Prostate gland (tissue), 2 donors: ENCODE data around the gene R3HDM4. TPM values are rescaled to one million over a fixed set of nuclear protein-coding genes. Genes with fewer than 3 reads are reported as not detected.
"Not testable (repeated sequence)": the region's sequence is repeated elsewhere in the genome, so short reads cannot be mapped to it uniquely, and the experiment has no call there.

Experiments used
- DNase-seq: peaks from one replicate; pipeline ENCODE4 v3.0.0-alpha.2; 2019; ENCODE audit warnings: low spot score
- H3K27ac ChIP-seq, 2 donors: fragments of 200-600 bp; sonication (generic); 2 replicates each; pipeline ENCODE4 v1.5.1; 2017 to 2019
- H3K27me3 ChIP-seq: fragments of 200-600 bp; sonication (generic); replicated peaks from 2 replicates; pipeline ENCODE4 v1.5.1; 2019; ENCODE audit not compliant: insufficient read depth
- H3K36me3 ChIP-seq, 2 donors: fragments of 200-600 bp; sonication (generic); 1 replicate in 1 of 2; 2 replicates in 1 of 2; pipeline versions ENCODE4 v1.5.1 to v1.8.1; 2017 to 2019
- H3K4me1 ChIP-seq: fragments of 200-600 bp; sonication (generic); replicated peaks from 2 replicates; pipeline ENCODE4 v1.5.1; 2019
- H3K4me3 ChIP-seq, 2 donors: fragments of 200-600 bp; sonication (generic); 2 replicates each; pipeline ENCODE4 v1.5.1; 2017 to 2019
- H3K9me3 ChIP-seq: fragments of 200-600 bp; sonication (generic); 2 replicates; pipeline ENCODE4 v1.5.1; 2017
- CTCF ChIP-seq, 4 experiments: fragments of 200-600 bp in 2 of 4; fragments of 450-650 bp in 2 of 4; sonication (generic) in 2 of 4; IDR thresholded peaks; 1 replicate in 3 of 4; 2 replicates in 1 of 4; pipeline ENCODE4 v1.5.1; 2016 to 2019; ENCODE audit warnings: antibody characterized with exemption in 4 of 4, mild to moderate bottlenecking in 2 of 4, moderate library complexity in 2 of 4
- POLR2A ChIP-seq: fragments of 450-650 bp; IDR thresholded peaks from one replicate; pipeline ENCODE4 v1.6.1; 2016; ENCODE audit warnings: antibody characterized with exemption, mild to moderate bottlenecking
- POLR2AphosphoS5 ChIP-seq: sonication (generic); formaldehyde crosslinking; IDR thresholded peaks from one replicate; pipeline ENCODE4 v1.6.1; 2017; ENCODE audit warnings: antibody characterized with exemption
- WGBS: methylation state at CpG from one replicate; pipeline ENCODE4 v1.1.5; 2018; 5-methylcytosine and 5-hydroxymethylcytosine counted together
- intact Hi-C: fragments of 100-400 bp; cut with DNase I; formaldehyde crosslinking; loops from one replicate; pipeline ENCODE4 v1.14.2; 2022
- total RNA-seq, 2 donors: library from RNA; depleted of rRNA; stranded (reverse); fragments of >200 nt; gene quantifications; one replicate each; pipeline ENCODE4 v1.1.0, GENCODE V29; 2016

R3HDM4 gene
- total RNA-seq, 2 donors from 2014 or later, result 36.9 to 58.7 TPM

- no peak overlapping the region for H3K27ac ChIP-seq
- H3K27me3 ChIP-seq, result no peaks in the 10 kb centered on the region
- WGBS, result 84% methylated on average over 36 of the region's 36 CpGs
- no peaks in the 10 kb centered on the region for H3K36me3 ChIP-seq
- no peak overlapping the region for H3K4me3 ChIP-seq
- DNase-seq, result no peak
- intact Hi-C loops, result no loop called here
- TF ChIP-seq CTCF (IDR thresholded peaks at IDR 0.05) (no peak), POLR2AphosphoS5 (peak; percentile 17), POLR2A (no peak)
- no peaks in the 10 kb centered on the region for H3K9me3 ChIP-seq
- no peaks in the 10 kb centered on the region for H3K4me1 ChIP-seq
Measured at GRCh38 chr19:958967-959855, 46.2 kb upstream of the R3HDM4 start.

- H3K27ac ChIP-seq, H3K36me3 ChIP-seq, H3K27me3 ChIP-seq, H3K4me3 ChIP-seq, H3K4me1 ChIP-seq, DNase-seq, H3K9me3 ChIP-seq, intact Hi-C loops: not testable (repeated sequence)
- WGBS, result 92% methylated on average over 9 of the region's 9 CpGs
Measured at GRCh38 chr19:957578-957977, 44.6 kb upstream of the R3HDM4 start.

GRCh38 chr19:956766-957440, 43.9 kb upstream of the R3HDM4 start:
- TF ChIP-seq POLR2A (no peak), POLR2AphosphoS5 (no peak), CTCF (IDR thresholded peaks at IDR 0.05) (no peak)
- H3K36me3 ChIP-seq, result no peaks in the 10 kb centered on the region
- DNase-seq, result no peak
- H3K4me3 ChIP-seq, result no peak overlapping the region
- H3K9me3 ChIP-seq, result no peaks in the 10 kb centered on the region
- WGBS, result 48% methylated on average over 25 of the region's 27 CpGs
- no peaks in the 10 kb centered on the region for H3K27me3 ChIP-seq
- H3K27ac ChIP-seq, result no peak overlapping the region
- intact Hi-C loops, result no loop called here
- peaks cover 8% of the 10 kb centered on the region for H3K4me1 ChIP-seq

GRCh38 chr19:955803-956765, 43.1 kb upstream of the R3HDM4 start:
- intact Hi-C loops, result no loop called here
- Histone ChIP-seq H3K9me3 (no peaks in the 10 kb centered on the region), H3K4me3 (no peak overlapping the region), H3K27ac (no peak overlapping the region), H3K36me3 (no peaks in the 10 kb centered on the region), H3K4me1 (peaks cover 8% of the 10 kb centered on the region), H3K27me3 (no peaks in the 10 kb centered on the region)
- DNase-seq, result no peak
- 82% methylated on average over 47 of the region's 55 CpGs for WGBS
- no peak for TF ChIP-seq CTCF (IDR thresholded peaks at IDR 0.05)
- TF ChIP-seq POLR2A, result no peak
- TF ChIP-seq POLR2AphosphoS5, result no peak
